Keratinocyte (primary cell): ENCODE results near the gene TFEC. TPM values are rescaled to one million over a fixed set of nuclear protein-coding genes. Genes with fewer than 3 reads are reported as not detected.

Source experiments
- DNase-seq: peaks from one replicate; pipeline ENCODE4 v3.0.0-alpha.2; 2011; ENCODE audit warnings: low read depth, missing footprints, low spot score
- FAIRE-seq: peaks from 2 replicates; lab custom pipeline; 2011; peaks lifted over from hg19 to GRCh38; lab: Jason Lieb, UNC
- H2AFZ ChIP-seq: 2 replicates; pipeline ENCODE4 v1.6.0; 2012; ENCODE audit warnings: low read length, control low read depth, inconsistent platforms; ENCODE audit not compliant: control insufficient read depth
- H3K27ac ChIP-seq: 2 replicates; pipeline ENCODE4 v1.5.1; 2011; ENCODE audit warnings: low read length; ENCODE audit not compliant: control insufficient read depth, insufficient read depth
- H3K27me3 ChIP-seq: 3 replicates; pipeline ENCODE4 v1.6.0; 2011; ENCODE audit warnings: low read length; ENCODE audit not compliant: control insufficient read depth, insufficient read depth; ENCODE audit errors: extremely low read depth
- H3K36me3 ChIP-seq, 2 experiments: 2 replicates in 1 of 2; 3 replicates in 1 of 2; pipeline ENCODE4 v1.5.1; 2011; ENCODE audit warnings: low read length in 2 of 2, mild to moderate bottlenecking in 1 of 2; ENCODE audit not compliant: control insufficient read depth in 2 of 2, insufficient read depth in 2 of 2; ENCODE audit errors: extremely low read depth in 1 of 2
- H3K4me1 ChIP-seq: 3 replicates; pipeline ENCODE4 v1.5.1; 2011; ENCODE audit warnings: low read length; ENCODE audit not compliant: control insufficient read depth, insufficient read depth; ENCODE audit errors: extremely low read depth
- H3K4me2 ChIP-seq: 3 replicates; pipeline ENCODE4 v1.6.0; 2011; ENCODE audit warnings: low read depth, low read length; ENCODE audit not compliant: control insufficient read depth, insufficient read depth; ENCODE audit errors: extremely low read depth
- H3K4me3 ChIP-seq, 3 experiments: fragments of 200-600 bp in 1 of 3; sonication (generic) in 1 of 3; 2 replicates in 2 of 3; 3 replicates in 1 of 3; pipeline ENCODE4 v1.5.1; 2011 to 2016; ENCODE audit warnings: low read length in 3 of 3, mild to moderate bottlenecking in 3 of 3, control low read depth in 2 of 3, inconsistent platforms in 1 of 3, low read depth in 1 of 3, mixed read lengths in 1 of 3, mixed run types in 1 of 3, moderate library complexity in 1 of 3; ENCODE audit not compliant: control insufficient read depth in 2 of 3, insufficient read depth in 2 of 3; ENCODE audit errors: extremely low read depth in 1 of 3
- H3K79me2 ChIP-seq: 2 replicates; pipeline ENCODE4 v1.6.0; 2012; ENCODE audit warnings: low read length; ENCODE audit not compliant: control insufficient read depth, insufficient read depth
- H3K9ac ChIP-seq: 3 replicates; pipeline ENCODE4 v1.6.0; 2011; ENCODE audit warnings: low read length; ENCODE audit not compliant: control insufficient read depth, insufficient read depth; ENCODE audit errors: extremely low read depth
- H3K9me1 ChIP-seq: 3 replicates; pipeline ENCODE4 v1.6.0; 2011; ENCODE audit warnings: low read length; ENCODE audit not compliant: control insufficient read depth, insufficient read depth; ENCODE audit errors: extremely low read depth
- H3K9me3 ChIP-seq: 2 replicates; pipeline ENCODE4 v1.5.1; 2012; ENCODE audit warnings: low read depth, low read length; ENCODE audit not compliant: control insufficient read depth
- H4K20me1 ChIP-seq: 3 replicates; pipeline ENCODE4 v1.6.0; 2011; ENCODE audit warnings: low read length; ENCODE audit not compliant: control insufficient read depth, insufficient read depth; ENCODE audit errors: extremely low read depth
- CTCF ChIP-seq, 3 experiments: IDR thresholded peaks in 1 of 3; conservative IDR thresholded peaks in 1 of 3; optimal IDR thresholded peaks in 1 of 3; 2 replicates in 2 of 3; 3 replicates in 1 of 3; pipeline versions ENCODE3 to v1.5.1; 2011; ENCODE audit warnings: low read length in 3 of 3, mild to moderate bottlenecking in 3 of 3, moderate library complexity in 2 of 3, control low read depth in 1 of 3, inconsistent platforms in 1 of 3; ENCODE audit not compliant: insufficient read depth in 2 of 3; ENCODE audit errors: extremely low read depth in 1 of 3
- EZH2 ChIP-seq: IDR thresholded peaks from one replicate; pipeline ENCODE4 v1.6.1; 2012; ENCODE audit warnings: inconsistent platforms, mild to moderate bottlenecking, low read length, moderate library complexity
- dilution Hi-C: fragments of 300-500 bp; cut with MboI; formaldehyde crosslinking; loops from one replicate; pipeline ENCODE4 v1.7.0; 2020; ENCODE audit warnings: low sequenced_read_pairs; ENCODE audit not compliant: extremely low pct_ligation_motif_present
- polyA plus RNA-seq, 5 experiments: library from polyadenylated mRNA; depleted of rRNA in 3 of 5; stranded (reverse) in 3 of 5; stranded (forward) in 1 of 5; unstranded in 1 of 5; fragments of >200 nt; gene quantifications; 1 replicate in 1 of 5; 2 replicates in 3 of 5; 3 replicates in 1 of 5; pipeline versions ENCODE4 v1.2.1 to v1.2.3, GENCODE V29; 2011 to 2012; ENCODE audit warnings: missing spikeins in 2 of 5, low read depth in 1 of 5, low replicate concordance in 1 of 5

TFEC gene
- polyA plus RNA-seq, 1 donor (not counting 4 experiments of a cell fraction or from before 2014, with no cell fraction given): 0.08 TPM

- Histone ChIP-seq H3K27ac (no peak overlapping the region), H4K20me1 (no peaks in the 10 kb centered on the region), H3K4me1 (no peaks in the 10 kb centered on the region), H3K27me3 (no peaks in the 10 kb centered on the region), H3K79me2 (no peaks in the 10 kb centered on the region), H3K9ac (no peak overlapping the region), H2AFZ (no peak overlapping the region), H3K9me1 (no peaks in the 10 kb centered on the region), H3K4me2 (no peak overlapping the region), H3K9me3 (no peaks in the 10 kb centered on the region), H3K4me3 (no peak overlapping the region), H3K36me3 (no peaks in the 10 kb centered on the region)
- no peak for DNase-seq
- no peak for FAIRE-seq
- no peak for TF ChIP-seq EZH2
- TF ChIP-seq CTCF (optimal IDR thresholded peaks at IDR 0.05 in 1 of 3, IDR thresholded peaks at IDR 0.05 in 1 of 3, conservative IDR thresholded peaks at IDR 0.05 in 1 of 3; ENCODE audit: extremely low read depth in 1 of 3, insufficient read depth in 2 of 3, low read length in 3 of 3): no peak
- dilution Hi-C loops: no loop called here
Observed at GRCh38 chr7:116071629-116072028, 41.1 kb upstream of the TFEC start.

- Histone ChIP-seq H3K36me3 (no peaks in the 10 kb centered on the region), H4K20me1 (no peaks in the 10 kb centered on the region), H3K79me2 (no peaks in the 10 kb centered on the region), H3K9ac (no peak overlapping the region), H3K4me2 (no peak overlapping the region), H3K9me3 (no peaks in the 10 kb centered on the region), H3K9me1 (no peaks in the 10 kb centered on the region), H3K4me3 (no peak overlapping the region), H3K27me3 (no peaks in the 10 kb centered on the region), H3K4me1 (no peaks in the 10 kb centered on the region), H2AFZ (no peak overlapping the region), H3K27ac (no peak overlapping the region)
- TF ChIP-seq CTCF (optimal IDR thresholded peaks at IDR 0.05 in 1 of 3, IDR thresholded peaks at IDR 0.05 in 1 of 3, conservative IDR thresholded peaks at IDR 0.05 in 1 of 3; ENCODE audit: extremely low read depth in 1 of 3, insufficient read depth in 2 of 3, low read length in 3 of 3) (no peak), EZH2 (no peak)
- DNase-seq (no peak), FAIRE-seq (no peak)
- dilution Hi-C loops: no loop called here
Observed at GRCh38 chr7:116064179-116064578, 33.6 kb upstream of the TFEC start.
